HCT116 (cell line): Measurements from ENCODE around the gene SMC4.

ENCODE experiments used
- CTCF ChIP-seq, 3 experiments: fragments of 200-600 bp in 1 of 3; sonication (generic) in 1 of 3; IDR thresholded peaks in 2 of 3; conservative IDR thresholded peaks in 1 of 3; 2 replicates each; pipeline ENCODE4 v1.5.1; 2012 to 2017; ENCODE audit warnings: low read depth in 2 of 3, low read length in 2 of 3, antibody characterized with exemption in 1 of 3, borderline replicate concordance in 1 of 3, control low read depth in 1 of 3, mild to moderate bottlenecking in 1 of 3, mixed read lengths in 1 of 3, mixed run types in 1 of 3, moderate library complexity in 1 of 3; ENCODE audit not compliant: insufficient read depth in 1 of 3
- EGR1 ChIP-seq: IDR thresholded peaks from 2 replicates; pipeline ENCODE4 v1.6.1; 2012; ENCODE audit warnings: low read depth
- EZH2 ChIP-seq: fragments of 200-600 bp; sonication (generic); IDR thresholded peaks from 2 replicates; pipeline ENCODE4 v1.6.1; 2017; ENCODE audit warnings: antibody characterized with exemption, mixed run types
- YY1 ChIP-seq: IDR thresholded peaks from 2 replicates; pipeline ENCODE4 v1.6.1; 2011; ENCODE audit warnings: low read length, low read depth, moderate library complexity, mild to moderate bottlenecking; ENCODE audit not compliant: insufficient replicate concordance; ENCODE audit errors: extremely low read depth
- ZNF274 ChIP-seq: fragments of 200-500 bp; sonication (Bioruptor generic); IDR thresholded peaks from 2 replicates; pipeline ENCODE4 v1.6.1; 2014; ENCODE audit warnings: mild to moderate bottlenecking, low read depth, low read length, inconsistent platforms

GRCh38 chr3:160445854-160446253 lies 46.4 kb downstream of the SMC4 start:
- TF ChIP-seq CTCF (IDR thresholded peaks at IDR 0.05 in 2 of 3, conservative IDR thresholded peaks at IDR 0.05 in 1 of 3; ENCODE audit: borderline replicate concordance in 1 of 3, insufficient read depth in 1 of 3, low read depth in 2 of 3, low read length in 2 of 3) = no peak
- TF ChIP-seq ZNF274 = no peak
- no peak for TF ChIP-seq EGR1
- no peak for TF ChIP-seq YY1
- no peak for TF ChIP-seq EZH2
